Keratinocyte (primary cell): ENCODE data around the gene THAP3.

ENCODE experiments used
- CTCF ChIP-seq, 3 experiments: IDR thresholded peaks in 1 of 3; conservative IDR thresholded peaks in 1 of 3; optimal IDR thresholded peaks in 1 of 3; 2 replicates in 2 of 3; 3 replicates in 1 of 3; pipeline versions ENCODE3 to v1.5.1; 2011; ENCODE audit warnings: low read length in 3 of 3, mild to moderate bottlenecking in 3 of 3, moderate library complexity in 2 of 3, control low read depth in 1 of 3, inconsistent platforms in 1 of 3; ENCODE audit not compliant: insufficient read depth in 2 of 3; ENCODE audit errors: extremely low read depth in 1 of 3
- EZH2 ChIP-seq: IDR thresholded peaks from one replicate; pipeline ENCODE4 v1.6.1; 2012; ENCODE audit warnings: inconsistent platforms, mild to moderate bottlenecking, low read length, moderate library complexity

- TF ChIP-seq CTCF (optimal IDR thresholded peaks at IDR 0.05 in 1 of 3, IDR thresholded peaks at IDR 0.05 in 1 of 3, conservative IDR thresholded peaks at IDR 0.05 in 1 of 3; ENCODE audit: extremely low read depth in 1 of 3, insufficient read depth in 2 of 3, low read length in 3 of 3) (no peak), EZH2 (no peak)
Observed at GRCh38 chr1:6581561-6582305, 42.9 kb upstream of the THAP3 start.
